HEK293T (cell line): ENCODE measurements around the gene CRYBG1.

Experiments
- ARNT ChIP-seq: fragments of 450-650 bp; IDR thresholded peaks from 2 replicates; pipeline ENCODE4 v1.6.1; 2017; ENCODE audit warnings: mild to moderate bottlenecking
- BHLHE40 ChIP-seq: fragments of 450-650 bp; IDR thresholded peaks from 2 replicates; pipeline ENCODE4 v1.6.1; 2016; ENCODE audit warnings: mild to moderate bottlenecking, moderate library complexity, borderline replicate concordance
- CTBP1 ChIP-seq: fragments of 450-650 bp; IDR thresholded peaks from 2 replicates; pipeline ENCODE4 v1.6.1; 2016; ENCODE audit warnings: borderline replicate concordance
- ELF4 ChIP-seq: fragments of 450-650 bp; IDR thresholded peaks from 2 replicates; pipeline ENCODE4 v1.6.1; 2017; ENCODE audit warnings: antibody characterized with exemption
- FOXA1 ChIP-seq: fragments of 450-650 bp; IDR thresholded peaks from 2 replicates; pipeline ENCODE4 v1.6.1; 2016; ENCODE audit warnings: mild to moderate bottlenecking
- FOXK2 ChIP-seq: fragments of 450-650 bp; IDR thresholded peaks from 2 replicates; pipeline ENCODE4 v1.6.1; 2016; ENCODE audit warnings: mild to moderate bottlenecking
- HDGF ChIP-seq: fragments of 450-650 bp; IDR thresholded peaks from 2 replicates; pipeline ENCODE4 v1.6.1; 2017; ENCODE audit warnings: antibody characterized with exemption, borderline replicate concordance
- LEF1 ChIP-seq: fragments of 450-650 bp; IDR thresholded peaks from 2 replicates; pipeline ENCODE4 v1.6.1; 2017; ENCODE audit warnings: mild to moderate bottlenecking, borderline replicate concordance
- NFRKB ChIP-seq: fragments of 450-650 bp; IDR thresholded peaks from 2 replicates; pipeline ENCODE4 v1.6.1; 2016; ENCODE audit warnings: mild to moderate bottlenecking, moderate library complexity
- SP1 ChIP-seq: fragments of 450-650 bp; IDR thresholded peaks from 2 replicates; pipeline ENCODE4 v1.6.1; 2017
- SUZ12 ChIP-seq: fragments of 450-650 bp; IDR thresholded peaks from 2 replicates; pipeline ENCODE4 v1.6.1; 2016; ENCODE audit warnings: mild to moderate bottlenecking

- TF ChIP-seq ELF4 (no peak), FOXK2 (no peak), ARNT (no peak), LEF1 (no peak), NFRKB (no peak), HDGF (no peak), SP1 (no peak), SUZ12 (no peak), FOXA1 (no peak), BHLHE40 (no peak), CTBP1 (no peak)
These were observed 249.2 kb downstream of the CRYBG1 start for GRCh38 chr6:106609699-106610098.
